ENCODE results near the gene ISOC2. TPM values are rescaled to one million over a fixed set of nuclear protein-coding genes. Genes with fewer than 3 reads are reported as not detected.

The ISOC2 gene
- total and polyA plus RNA-seq, 9 of the 15 experiments (the other 6 are each of a cell fraction or from before 2014, with no cell fraction given) = 1.2 to 229 (median 58.3) TPM

DNA sequence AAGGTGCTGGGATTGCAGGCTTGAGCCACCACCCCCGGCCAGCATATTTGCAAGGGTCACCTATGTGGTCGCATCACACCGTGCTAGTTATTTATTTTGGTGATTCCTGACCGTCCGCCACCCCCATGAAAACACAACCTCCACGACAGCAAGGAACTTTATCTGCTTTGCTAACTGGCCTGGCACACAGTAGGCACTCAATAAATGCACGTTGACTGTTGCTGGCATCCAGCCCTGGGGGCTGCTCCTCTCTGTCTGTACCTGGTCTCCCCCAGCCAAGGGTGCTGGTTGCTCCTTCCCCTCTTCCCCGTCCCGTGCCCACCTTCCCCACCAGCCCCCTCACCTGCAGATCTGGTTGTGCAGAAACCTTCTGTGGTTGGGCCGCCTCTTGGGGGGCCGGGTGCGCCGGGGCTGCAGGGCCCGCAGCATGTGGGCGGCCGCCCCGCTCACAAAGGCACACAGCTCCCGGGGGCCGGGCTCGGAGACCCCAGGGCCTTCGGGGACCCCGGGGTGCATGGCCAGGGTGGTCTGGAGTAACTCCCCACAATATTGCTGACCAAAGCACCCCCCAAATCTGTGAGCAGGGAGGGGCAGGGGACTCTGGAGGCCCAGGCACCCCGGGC lies 2.7 kb upstream of the ISOC2 start:
- no peak overlapping the region for H3K9ac ChIP-seq (ENCODE audit: insufficient read depth in 1 of 2, low read depth in 2 of 2, low read length in 2 of 2)
- DNase-seq (ENCODE audit: extremely low read depth in 1 of 4, low spot score in 3 of 4) = no peak
- no peak overlapping the region for H3K27ac ChIP-seq (ENCODE audit: extremely low read depth, low read depth, low read length)
- peaks cover 41 to 80% of the 10 kb centered on the region in 2 experiments for H3K4me1 ChIP-seq (replicated peaks in 1 of 2; ENCODE audit: control insufficient read depth in 2 of 2, insufficient read depth in 2 of 2, low read length in 2 of 2)
- ChIA-PET CTCF (ENCODE audit: low intra/inter-chr PET ratio) (no interaction called here), POLR2A (no interaction called here)
- in situ Hi-C loops (cut with MboI) (no loop called here), intact Hi-C loops (cut with micrococcal nuclease) (no loop called here)
- H3K27me3 ChIP-seq (ENCODE audit: control insufficient read depth in 2 of 2, insufficient read depth in 2 of 2, low read length in 2 of 2) = no peaks in the 10 kb centered on the region
- TF ChIP-seq BRD4 (IDR thresholded peaks at IDR 0.05) (no peak), ZNF12 (CRISPR knock-in tag; IDR thresholded peaks at IDR 0.05) (no peak), CEBPG (CRISPR knock-in tag; IDR thresholded peaks at IDR 0.05) (no peak), CEBPG (tag; conservative IDR thresholded peaks at IDR 0.05 in 1 of 2, IDR thresholded peaks at IDR 0.05 in 1 of 2) (no peak), ZNF165 (CRISPR knock-in tag; IDR thresholded peaks at IDR 0.05; ENCODE audit: borderline replicate concordance) (no peak), ZKSCAN8 (CRISPR knock-in tag; IDR thresholded peaks at IDR 0.05) (peak; percentile 62; the same call in 1 of the 2 replicates), ZKSCAN1 (IDR thresholded peaks at IDR 0.05; ENCODE audit: low read depth, low read length) (peak; percentile 72; the same call in 1 of the 2 replicates), ZNF174 (CRISPR knock-in tag; IDR thresholded peaks at IDR 0.05) (no peak)
- TF ChIP-seq, protein P1, sequence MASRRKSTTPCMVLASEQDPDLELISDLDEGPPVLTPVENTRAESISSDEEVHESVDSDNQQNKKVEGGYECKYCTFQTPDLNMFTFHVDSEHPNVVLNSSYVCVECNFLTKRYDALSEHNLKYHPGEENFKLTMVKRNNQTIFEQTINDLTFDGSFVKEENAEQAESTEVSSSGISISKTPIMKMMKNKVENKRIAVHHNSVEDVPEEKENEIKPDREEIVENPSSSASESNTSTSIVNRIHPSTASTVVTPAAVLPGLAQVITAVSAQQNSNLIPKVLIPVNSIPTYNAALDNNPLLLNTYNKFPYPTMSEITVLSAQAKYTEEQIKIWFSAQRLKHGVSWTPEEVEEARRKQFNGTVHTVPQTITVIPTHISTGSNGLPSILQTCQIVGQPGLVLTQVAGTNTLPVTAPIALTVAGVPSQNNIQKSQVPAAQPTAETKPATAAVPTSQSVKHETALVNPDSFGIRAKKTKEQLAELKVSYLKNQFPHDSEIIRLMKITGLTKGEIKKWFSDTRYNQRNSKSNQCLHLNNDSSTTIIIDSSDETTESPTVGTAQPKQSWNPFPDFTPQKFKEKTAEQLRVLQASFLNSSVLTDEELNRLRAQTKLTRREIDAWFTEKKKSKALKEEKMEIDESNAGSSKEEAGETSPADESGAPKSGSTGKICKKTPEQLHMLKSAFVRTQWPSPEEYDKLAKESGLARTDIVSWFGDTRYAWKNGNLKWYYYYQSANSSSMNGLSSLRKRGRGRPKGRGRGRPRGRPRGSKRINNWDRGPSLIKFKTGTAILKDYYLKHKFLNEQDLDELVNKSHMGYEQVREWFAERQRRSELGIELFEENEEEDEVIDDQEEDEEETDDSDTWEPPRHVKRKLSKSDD (conservative IDR thresholded peaks at IDR 0.05; ENCODE audit: low read length) = no peak
- no peak overlapping the region for H3K4me2 ChIP-seq (ENCODE audit: insufficient read depth, low read length)
- peaks cover 26% of the 10 kb centered on the region for H3K79me2 ChIP-seq (ENCODE audit: control insufficient read depth, insufficient read depth, low read length)
- no peak overlapping the region for H2AFZ ChIP-seq (ENCODE audit: low read depth, low read length)
- H3K4me3 ChIP-seq = no peak overlapping the region
- 69% methylated on average over 21 of the region's 23 CpGs for WGBS (ENCODE audit: insufficient coverage, low coverage, missing lambda C conversion rate)
- H3K9me3 ChIP-seq (replicated peaks; ENCODE audit: control insufficient read depth, insufficient read depth, low read depth, low read length) = no peaks in the 10 kb centered on the region
- H4K20me1 ChIP-seq (replicated peaks; ENCODE audit: control insufficient read depth, insufficient read depth, low read length) = no peaks in the 10 kb centered on the region
- H3K36me3 ChIP-seq (ENCODE audit: control insufficient read depth, insufficient read depth, low read length) = peaks cover 6% of the 10 kb centered on the region; the same call in 2 of the 3 replicates
- no peaks in the 10 kb centered on the region for H3K9me1 ChIP-seq (ENCODE audit: control insufficient read depth, insufficient read depth, low read length)
- ATAC-seq = no peak
- no peak for FAIRE-seq
- BruUV-seq (replicated peaks) = no TSS peak
